GM19397 (cell line): Measurements from ENCODE around the gene KRT82.
"Not testable (repeated sequence)": the region's sequence is repeated elsewhere in the genome, so short reads cannot be mapped to it uniquely, and the experiment has no call there.

ENCODE experiments used
- ATAC-seq: cut with Tn5 transposase; IDR thresholded peaks from one replicate; pipeline ENCODE4 v1.9.1; 2021; ENCODE audit warnings: mild to moderate bottlenecking, moderate library complexity; ENCODE audit not compliant: unreplicated experiment

The KRT82 gene

DNA sequence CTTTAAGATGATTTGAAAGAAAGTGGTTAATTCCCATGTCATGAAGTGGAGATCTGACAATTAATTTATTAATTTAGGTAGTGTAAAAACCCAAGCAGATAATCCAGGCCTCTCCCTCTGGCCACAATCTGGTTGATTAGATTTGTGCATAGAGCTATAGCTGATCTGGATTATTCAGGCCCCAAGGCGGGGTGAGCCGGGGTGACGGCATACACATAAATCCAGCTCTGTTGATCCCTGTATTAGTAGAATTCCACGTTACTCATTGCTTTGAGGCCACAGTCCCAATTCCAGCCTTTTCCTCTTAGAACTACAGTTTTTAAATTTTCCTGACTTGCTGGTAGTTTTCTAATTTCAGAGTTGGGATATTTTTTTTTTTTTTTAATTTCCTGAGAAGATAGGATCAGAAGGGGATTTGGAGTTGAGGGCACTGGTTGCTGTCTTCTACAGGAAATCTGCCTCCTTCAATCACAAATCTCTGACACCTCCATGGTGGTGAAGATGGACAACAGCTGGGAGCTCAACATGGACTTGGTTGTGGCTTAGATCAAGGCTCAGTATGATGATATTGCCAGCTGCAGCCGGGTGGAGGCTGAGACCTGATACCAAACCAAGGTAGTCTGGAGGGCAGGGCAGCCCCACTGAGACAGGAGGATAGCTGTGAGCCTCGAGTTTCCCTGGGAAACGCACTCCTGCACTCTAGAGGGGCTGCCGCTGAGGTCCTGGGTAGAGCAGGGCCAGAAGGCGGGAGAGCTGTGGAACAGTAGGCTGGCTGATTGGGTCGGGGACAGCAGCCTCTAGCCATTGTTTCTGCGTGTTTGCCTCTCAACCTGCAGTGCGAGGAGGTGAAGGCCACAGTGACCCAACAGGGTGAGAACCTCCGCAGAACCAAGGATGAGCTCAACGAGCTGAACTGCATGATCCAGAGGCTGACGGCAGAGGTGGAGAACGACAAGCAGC lies 58.3 kb downstream of the KRT82 start:
- no peak for ATAC-seq

DNA sequence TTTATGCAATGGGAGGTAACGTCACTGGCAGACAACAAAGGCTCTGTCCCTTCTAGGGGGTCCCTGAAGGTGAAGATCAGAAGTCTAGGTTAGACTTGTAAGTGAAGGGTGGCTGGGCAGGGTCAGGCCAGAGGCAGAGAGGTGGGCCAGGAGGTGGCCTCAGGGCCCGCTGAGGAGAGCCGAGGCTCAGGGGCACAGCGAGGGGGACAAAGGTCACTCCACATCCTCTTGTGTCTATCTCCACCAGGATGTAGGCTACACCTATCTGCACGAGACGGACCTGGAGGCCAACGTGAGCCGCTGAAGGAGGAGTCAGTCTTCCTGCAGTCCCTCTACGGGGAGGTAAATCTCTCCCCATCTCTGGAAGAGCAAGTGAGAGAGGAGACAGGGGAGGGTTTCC lies 59.1 kb downstream of the KRT82 start:
- ATAC-seq, result no peak

DNA sequence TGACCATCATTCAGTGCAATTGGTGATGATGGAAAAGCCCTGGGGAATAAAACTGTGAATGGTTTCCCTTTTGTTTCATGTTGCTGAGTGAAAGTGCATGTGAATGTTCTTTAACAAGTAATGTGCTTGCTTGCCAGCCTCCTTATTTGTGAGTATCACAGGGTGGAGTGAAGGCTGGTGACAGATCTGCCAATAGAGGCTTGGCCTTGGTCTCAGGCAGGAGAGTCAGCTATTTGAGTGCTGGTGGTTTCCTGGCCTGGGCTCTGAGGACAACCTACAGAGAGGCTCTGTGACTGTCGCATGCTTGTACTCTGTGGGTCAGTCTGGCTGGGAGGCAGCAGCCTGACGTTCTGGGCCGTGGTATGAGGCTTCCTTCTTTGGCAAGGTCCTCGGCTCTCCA lies 59.5 kb downstream of the KRT82 start:
- no peak for ATAC-seq

DNA sequence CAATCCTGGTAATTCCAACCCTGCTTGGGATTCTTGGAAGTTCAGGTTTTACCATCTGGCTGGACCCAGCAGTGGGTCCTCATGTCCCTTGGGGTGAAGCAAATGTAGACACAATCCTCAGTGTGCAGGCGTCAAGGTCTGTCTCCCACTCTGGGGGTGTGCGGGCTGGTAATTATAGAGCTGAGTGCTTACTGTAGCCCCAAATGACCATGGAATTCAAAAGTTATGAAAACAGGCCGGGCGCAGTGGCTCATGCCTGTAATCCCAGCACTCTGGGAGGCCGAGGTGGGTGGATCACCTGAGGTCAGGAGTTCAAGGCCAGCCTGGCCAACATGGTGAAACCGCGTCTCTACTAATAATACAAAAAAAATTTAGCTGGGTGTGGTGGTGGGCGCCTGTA lies 61.1 kb downstream of the KRT82 start:
- not testable (repeated sequence) for ATAC-seq

DNA sequence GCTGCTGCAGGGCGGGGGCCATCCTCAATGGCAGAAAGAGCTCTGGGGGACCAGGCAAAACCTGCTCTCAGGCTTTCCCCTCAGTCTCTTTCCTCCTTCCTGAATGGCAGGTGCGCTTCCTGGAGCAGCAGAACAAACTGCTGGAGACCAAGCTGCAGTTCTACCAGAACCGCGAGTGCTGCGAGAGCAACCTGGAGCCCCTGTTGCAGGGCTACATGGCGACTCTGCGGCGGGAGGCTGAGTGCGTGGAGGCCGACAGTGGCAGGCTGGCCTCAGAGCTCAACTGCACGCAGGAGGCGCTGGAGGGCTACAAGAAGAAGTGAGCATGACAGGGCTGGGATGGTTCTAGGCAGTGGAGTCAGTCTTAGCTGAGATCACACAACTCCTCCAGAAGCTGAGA lies 62.0 kb downstream of the KRT82 start:
- no peak for ATAC-seq
